GM18517 (cell line): ENCODE data around the gene SLC4A7.
"Not testable (repeated sequence)": the region's sequence is repeated elsewhere in the genome, so short reads cannot be mapped to it uniquely, and the experiment has no call there.

Source experiments
- ATAC-seq: cut with Tn5 transposase; IDR thresholded peaks from one replicate; pipeline ENCODE4 v1.9.1; 2021; ENCODE audit warnings: mild to moderate bottlenecking, moderate library complexity; ENCODE audit not compliant: unreplicated experiment

Gene SLC4A7

DNA sequence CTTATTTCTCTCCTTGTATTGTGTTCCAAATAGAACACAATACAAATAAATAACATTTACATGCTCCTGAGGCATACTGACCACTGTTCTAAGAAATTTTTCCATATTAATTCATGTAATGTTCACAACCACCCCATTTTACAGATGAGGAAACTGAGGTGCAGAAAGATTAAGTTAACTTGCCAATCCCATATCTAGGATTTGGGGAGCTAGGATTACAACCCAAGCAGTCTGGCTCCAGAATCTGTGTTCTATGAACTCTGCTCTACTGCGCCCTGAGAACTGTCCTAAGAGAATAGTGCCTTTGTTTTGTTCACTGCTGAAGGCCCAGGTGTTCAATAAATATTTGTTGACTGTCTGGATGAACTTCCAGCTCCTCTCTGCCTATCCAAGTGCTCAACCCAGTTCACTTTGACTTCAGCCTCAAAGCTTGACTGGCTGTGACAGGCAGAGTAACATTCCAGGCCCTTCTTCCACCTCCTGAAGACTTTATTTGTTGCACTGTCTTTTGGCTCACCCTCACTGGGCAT lies 118.1 kb downstream of the SLC4A7 start:
- ATAC-seq, result no peak

GRCh38 chr3:27360113-27361078 lies 123.8 kb downstream of the SLC4A7 start:
- ATAC-seq, result peak; percentile 49

DNA sequence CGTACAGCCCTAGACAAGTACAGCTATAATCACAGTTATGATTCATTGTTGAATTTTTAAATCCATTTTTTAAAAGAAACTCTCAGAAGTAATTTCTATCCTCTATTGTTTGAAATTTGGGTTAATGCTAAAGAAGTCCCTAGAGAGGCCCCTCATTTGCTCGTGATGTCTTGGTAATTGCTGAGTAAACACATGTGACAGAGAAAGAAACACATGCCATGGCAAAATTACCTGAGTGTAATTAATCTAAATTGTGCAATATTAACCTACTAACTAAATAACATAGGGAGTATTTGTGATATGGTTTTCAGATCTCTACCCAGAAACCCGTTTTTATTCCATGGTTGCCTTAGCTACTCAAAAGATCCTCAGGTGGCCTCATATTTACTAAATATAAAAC lies 125.8 kb downstream of the SLC4A7 start:
- ATAC-seq, result no peak

- ATAC-seq, result peak; percentile 91
Observed at GRCh38 chr3:27357665-27358258, 126.4 kb downstream of the SLC4A7 start.

DNA sequence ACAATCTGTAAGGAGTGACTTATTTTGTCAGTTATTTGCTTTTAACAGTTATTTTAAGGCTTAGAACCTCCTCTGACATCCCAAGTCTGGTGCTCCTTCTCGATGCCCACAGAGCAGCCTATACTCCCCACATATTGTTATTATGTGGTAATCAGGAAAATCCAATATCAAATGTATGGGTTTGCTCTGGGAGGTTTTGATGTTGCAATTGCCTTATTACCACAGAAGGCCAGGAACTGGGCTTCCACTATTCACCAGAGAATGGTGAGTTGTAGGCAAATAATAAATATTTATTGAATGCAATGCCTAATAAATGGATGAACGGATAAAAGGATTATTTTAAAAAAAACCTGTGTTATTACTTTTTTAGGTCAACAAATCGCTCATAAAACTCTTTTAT lies 127.2 kb downstream of the SLC4A7 start:
- ATAC-seq, result no peak

DNA sequence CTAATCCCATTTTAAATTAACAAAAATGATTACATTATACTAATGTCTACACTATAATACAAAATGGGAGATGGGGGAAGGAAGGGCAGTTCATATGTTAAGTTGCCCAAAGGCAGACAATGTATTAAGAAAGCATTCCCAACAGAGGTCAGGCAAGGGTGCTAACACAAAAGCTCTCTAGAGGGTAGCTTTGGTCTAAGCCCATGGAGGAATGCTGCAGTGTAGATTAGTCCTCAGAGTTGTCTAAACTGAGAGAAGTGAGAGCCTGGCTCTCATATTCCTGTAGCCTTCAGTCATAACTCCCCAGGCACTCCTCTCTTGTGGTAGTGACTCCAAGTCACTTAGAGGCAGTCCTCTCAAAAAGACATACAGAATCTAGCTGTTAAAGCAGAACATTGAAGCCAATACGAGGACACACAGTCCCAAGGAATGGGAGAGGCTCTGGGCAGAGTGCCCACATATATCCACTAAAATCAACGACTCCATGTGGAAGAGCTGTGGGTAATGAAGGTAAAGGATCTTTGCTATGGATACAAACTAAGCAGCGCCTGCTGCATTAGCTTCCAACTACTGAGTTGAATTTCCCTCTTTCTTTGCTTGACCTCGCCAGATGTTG lies 129.5 kb downstream of the SLC4A7 start:
- ATAC-seq, result no peak

- no peak for ATAC-seq
Observed at GRCh38 chr3:27354161-27354560, 130.0 kb downstream of the SLC4A7 start.

DNA sequence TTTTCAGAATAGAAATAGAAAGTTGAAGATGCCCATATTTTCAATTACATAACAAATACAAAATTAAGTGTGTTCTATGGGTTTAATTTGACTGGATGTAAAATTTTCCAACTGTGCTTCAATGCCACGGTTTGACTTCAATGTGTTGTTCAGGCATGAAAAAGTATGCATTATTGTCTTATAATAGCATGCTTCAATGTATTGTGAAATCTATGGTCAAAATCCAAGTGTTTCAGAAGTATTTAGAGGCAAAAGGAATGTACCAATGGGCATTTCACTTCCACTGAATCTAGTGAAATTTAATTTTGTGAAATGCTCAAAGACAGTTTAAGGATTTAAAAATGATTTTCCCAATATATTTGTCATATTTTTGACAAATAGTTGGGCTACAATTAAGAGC lies 131.0 kb downstream of the SLC4A7 start:
- ATAC-seq, result no peak

DNA sequence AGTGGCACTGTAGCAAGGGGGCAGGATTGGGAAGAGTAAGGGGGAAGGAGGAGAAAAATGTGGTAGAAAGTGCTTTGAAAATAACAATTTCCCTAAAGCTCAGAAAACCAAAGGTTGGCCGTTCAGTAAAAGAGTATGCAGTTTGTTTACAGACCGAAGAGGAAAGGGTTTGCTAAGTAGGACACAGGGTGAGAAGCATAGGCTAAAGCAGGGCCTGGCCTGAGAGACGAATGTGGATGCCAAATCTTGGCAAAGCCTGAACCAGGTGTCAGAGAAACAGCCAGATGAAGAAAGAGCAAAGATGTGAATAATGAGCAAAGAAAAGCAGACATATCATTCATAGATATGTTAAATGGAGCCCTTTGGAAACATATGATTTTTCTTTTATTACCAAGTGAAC lies 132.1 kb downstream of the SLC4A7 start:
- no peak for ATAC-seq

DNA sequence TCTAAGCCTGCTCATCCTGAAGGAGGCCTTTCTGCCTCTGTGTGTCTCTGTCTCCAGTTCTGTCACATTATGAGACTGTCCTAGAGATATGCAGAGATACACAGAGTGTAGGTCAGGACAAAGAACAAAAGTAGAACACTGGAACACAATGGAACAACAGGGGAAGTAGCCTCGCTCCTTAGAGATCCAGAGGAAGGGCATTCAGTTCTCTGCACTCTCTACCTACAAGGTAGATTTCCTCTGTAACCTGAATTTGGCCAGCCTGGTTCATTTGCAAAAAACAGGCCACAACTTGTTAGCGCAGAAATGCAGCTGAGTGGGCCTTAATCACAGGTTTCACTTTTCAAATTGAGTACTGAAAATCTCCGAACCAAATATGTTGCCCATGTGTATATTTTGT lies 134.4 kb downstream of the SLC4A7 start:
- peak; percentile 76 for ATAC-seq

GRCh38 chr3:27345959-27346865 lies 138.0 kb downstream of the SLC4A7 start:
- no peak for ATAC-seq

GRCh38 chr3:27345493-27345892 lies 138.7 kb downstream of the SLC4A7 start:
- no peak for ATAC-seq

GRCh38 chr3:27345045-27345444 lies 139.1 kb downstream of the SLC4A7 start:
- ATAC-seq, result no peak

GRCh38 chr3:27344192-27344591 lies 140.0 kb downstream of the SLC4A7 start:
- no peak for ATAC-seq

- no peak for ATAC-seq
Observed at GRCh38 chr3:27342267-27342666, 141.9 kb downstream of the SLC4A7 start.

- peak; percentile 83 for ATAC-seq
Observed at GRCh38 chr3:27340534-27340933, 143.7 kb downstream of the SLC4A7 start.

GRCh38 chr3:27335571-27335970 lies 148.6 kb downstream of the SLC4A7 start:
- ATAC-seq, result no peak

DNA sequence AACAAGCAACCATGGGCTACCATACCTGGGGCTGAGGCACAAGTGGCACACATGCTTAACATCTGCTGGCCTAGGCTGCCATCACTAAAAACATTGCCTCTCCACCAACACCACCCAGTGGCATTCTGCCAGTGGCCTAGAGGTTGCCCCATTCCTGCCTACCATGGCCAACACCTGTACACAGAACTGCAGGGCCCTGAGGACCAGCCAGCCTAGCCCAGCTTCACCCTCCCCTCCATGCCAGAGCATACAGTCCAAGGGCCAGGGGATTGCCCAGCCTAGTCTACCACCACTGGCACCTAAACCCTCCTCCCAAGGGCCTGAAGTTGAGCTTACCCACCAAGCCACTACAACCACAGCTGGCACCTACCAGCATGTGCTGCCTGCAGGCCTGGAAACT lies 150.3 kb downstream of the SLC4A7 start:
- ATAC-seq, result no peak

DNA sequence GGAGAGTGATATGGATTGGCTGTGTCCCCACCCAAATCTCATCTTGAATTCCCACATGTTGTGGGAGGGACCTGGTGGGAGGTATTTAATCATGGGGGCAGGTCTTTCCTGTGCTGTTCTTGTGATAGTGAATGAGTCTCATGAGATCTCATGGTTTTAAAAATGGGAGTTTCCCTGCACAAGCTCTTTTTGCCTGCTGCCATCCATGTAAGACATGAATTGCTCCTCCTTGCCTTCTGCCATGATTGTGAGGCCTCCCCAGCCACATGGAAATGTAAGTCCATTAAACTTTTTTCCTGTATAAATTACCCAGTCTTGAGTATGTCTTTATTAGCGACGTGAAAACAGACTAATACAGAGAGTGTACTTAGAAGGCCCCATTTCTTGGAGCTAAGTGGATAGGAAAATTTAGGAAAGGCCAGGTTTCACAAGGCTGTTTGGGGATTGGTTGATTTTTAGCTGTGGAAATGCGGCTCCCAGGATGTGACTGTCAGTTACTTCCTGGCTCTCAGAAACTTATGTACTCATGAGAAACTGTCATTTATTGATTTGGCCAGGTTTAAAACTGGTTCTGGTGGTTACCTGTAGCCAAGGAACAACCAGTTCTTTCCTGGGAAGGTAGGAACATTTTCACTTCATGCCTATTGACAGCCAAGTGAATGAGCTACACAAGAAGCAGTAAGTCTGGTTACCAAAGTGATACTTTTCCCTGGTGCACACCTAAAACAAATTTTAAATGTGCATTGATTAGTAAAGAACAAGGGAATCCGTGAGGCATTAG lies 155.0 kb downstream of the SLC4A7 start:
- ATAC-seq, result not testable (repeated sequence)
